ENCODE measurements around the gene C6orf163.
"Not testable (repeated sequence)": the region's sequence is repeated elsewhere in the genome, so short reads cannot be mapped to it uniquely, and the experiment has no call there.

Gene C6orf163

DNA sequence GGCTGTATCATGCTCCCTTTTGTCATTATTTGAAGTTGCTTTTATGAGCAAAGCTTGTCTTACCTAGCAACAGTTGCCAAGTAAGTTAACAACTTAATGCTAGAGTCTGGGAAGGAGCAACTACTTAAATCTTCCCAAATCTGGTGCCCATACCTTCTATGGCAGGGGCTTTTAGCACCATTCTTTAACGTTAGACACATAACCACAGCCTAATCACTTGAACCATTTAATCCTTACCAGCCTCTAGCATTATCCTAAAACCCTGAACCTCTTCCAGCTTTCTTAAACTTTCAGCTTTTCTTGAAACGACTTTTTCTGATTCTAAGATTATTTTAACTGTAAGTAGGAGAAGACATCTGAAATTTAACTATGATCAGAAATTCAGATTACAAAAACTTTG, at the start of gene C6orf163:
Gene C6orf163, plus strand, starts transcription at position 83 of the 400 bp plus-strand sequence. Its CDS starts 287 bp downstream, at position 370.
- DNase-seq (ENCODE audit: low read depth): no peak

DNA sequence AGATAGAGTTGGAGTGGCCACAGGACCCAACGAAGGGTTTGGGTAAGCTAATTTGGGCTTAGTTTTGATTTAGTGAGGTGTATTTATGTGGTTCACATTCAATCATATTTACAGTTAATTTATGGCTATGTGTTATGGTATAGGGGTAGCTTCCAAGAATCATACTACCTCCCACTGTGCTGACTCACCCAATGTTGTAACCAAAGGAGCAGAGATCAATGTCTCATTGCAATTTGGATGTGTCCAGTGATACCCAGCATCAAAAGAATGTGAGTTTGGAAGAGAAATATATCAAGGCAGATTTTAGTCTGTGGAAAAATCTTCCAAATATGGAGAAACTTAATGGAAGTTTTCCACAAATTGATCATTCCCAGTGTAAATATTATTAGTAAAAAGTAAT, 47.5 kb upstream of the C6orf163 start:
- DNase-seq (ENCODE audit: low read depth): no peak

- DNase-seq (ENCODE audit: low read depth): not testable (repeated sequence)
Observed at GRCh38 chr6:87301277-87301676, 43.3 kb upstream of the C6orf163 start.

- DNase-seq (ENCODE audit: low read depth): no peak
Observed at GRCh38 chr6:87308970-87309369, 35.6 kb upstream of the C6orf163 start.

DNA sequence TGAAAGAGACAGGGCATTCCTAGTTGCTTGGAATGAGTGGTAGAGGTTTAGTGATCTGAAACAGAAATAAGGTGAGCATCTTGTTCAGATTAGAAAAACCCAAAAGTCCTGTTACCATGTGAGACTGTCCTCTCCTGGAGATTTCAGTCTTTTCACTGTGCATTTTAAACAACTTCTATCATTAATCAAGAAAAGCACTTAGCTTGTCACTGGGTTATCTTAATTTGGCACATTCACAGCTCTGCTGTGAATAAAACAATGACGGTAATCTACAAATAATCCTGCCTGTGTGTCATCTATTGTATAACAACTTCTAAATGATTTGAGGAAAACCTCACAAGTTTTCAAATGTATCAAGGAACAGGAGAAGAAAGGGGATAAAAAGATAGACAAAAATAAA, 31.8 kb upstream of the C6orf163 start:
- DNase-seq (ENCODE audit: low read depth): no peak

GRCh38 chr6:87315071-87315470, 29.5 kb upstream of the C6orf163 start:
- no peak for DNase-seq (ENCODE audit: low read depth)

GRCh38 chr6:87319271-87319987, 25.2 kb upstream of the C6orf163 start:
- no peak for DNase-seq (ENCODE audit: low read depth)

DNA sequence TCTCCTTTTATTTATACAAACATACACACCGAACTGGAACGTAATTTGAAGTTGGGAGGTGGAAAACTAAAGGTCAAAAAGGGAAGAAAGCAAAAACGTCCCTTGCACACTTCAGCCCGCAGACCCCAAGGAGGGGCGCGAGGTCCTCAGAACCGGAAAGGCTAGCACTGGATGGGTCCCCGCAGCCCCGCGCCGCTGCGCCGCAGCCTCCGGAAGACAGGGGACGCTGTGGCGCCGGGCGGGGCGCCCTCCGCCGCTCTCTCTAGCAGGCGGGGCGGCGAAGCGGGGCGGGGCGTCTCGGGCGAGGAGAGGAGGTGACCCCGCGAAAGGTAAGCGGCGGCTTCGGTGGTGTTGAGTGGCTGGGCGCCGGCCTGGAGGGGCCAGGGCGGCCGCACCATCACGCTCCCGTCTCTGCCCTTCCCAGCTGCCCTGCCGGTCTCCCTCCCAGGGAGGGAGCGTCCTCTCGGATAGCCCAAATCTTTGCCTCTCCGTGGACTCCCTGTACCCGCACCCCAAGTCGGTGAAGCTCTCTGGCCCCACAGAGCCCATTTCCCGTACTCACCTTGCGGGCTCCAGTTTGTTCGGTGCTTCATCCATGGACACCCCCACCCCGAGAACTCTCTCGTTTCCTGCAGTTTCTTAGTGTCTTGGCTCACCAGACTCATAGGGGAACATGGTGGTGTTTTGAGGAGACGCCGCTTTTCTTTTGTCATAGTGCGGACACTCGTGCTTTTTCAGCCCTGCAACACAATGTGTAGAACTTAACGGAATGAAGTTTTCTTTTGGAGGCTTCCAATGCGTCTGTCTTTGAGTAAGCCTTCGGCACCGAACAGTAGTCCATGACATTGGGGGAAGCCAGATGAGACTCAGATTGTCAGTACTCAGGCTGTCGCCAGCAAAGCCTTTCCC, 22.1 kb upstream of the C6orf163 start, which contains the start of gene SMIM8:
Gene SMIM8, plus strand, starts transcription at position 285 of the 909 bp plus-strand sequence. CDS start 14,444 bp downstream, outside the sequence.
- DNase-seq (ENCODE audit: low read depth): peak; percentile 67

DNA sequence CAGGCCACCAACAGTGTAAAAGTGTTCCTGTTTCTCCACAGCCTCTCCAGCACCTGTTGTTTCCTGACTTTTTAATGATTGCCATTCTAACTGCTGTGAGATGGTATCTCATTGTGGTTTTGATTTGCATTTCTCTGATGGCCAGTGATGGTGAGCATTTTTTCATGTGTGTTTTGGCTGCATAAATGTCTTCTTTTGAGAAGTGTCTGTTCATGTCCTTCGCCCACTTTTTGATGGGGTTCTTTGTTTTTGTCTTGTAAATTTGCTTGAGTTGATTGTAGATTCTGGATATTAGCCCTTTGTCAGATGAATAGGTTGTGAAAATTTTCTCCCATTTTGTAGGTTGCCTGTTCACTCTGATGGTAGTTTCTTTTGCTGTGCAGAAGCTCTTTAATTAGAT, 20.7 kb upstream of the C6orf163 start:
- not testable (repeated sequence) for DNase-seq (ENCODE audit: low read depth)

- DNase-seq (ENCODE audit: low read depth): no peak
Observed at GRCh38 chr6:87330961-87331360, 13.7 kb upstream of the C6orf163 start.

DNA sequence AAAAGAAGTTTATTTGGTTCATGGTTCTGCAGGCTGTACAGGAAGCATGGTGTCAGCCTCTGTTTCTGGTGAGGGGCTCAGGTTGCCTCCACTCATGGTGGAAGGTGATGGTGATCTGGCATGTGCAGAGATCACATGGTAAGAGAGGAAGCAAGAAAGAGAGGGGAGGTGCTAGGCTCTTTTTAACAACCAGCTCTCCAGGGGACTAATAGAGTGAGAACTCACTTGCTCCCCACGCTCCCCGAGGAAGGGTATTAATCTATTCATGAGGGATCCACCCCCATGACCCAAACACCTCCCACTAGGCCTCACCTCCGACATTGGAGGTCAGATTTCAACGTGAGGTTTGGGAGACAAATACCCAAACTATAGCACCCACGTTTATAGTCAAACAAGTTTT, 11.6 kb upstream of the C6orf163 start:
- no peak for DNase-seq (ENCODE audit: low read depth)

GRCh38 chr6:87333591-87334181, 10.9 kb upstream of the C6orf163 start:
- DNase-seq (ENCODE audit: low read depth): no peak

- DNase-seq (ENCODE audit: low read depth): no peak
Observed at GRCh38 chr6:87334683-87335082, 9.9 kb upstream of the C6orf163 start.

DNA sequence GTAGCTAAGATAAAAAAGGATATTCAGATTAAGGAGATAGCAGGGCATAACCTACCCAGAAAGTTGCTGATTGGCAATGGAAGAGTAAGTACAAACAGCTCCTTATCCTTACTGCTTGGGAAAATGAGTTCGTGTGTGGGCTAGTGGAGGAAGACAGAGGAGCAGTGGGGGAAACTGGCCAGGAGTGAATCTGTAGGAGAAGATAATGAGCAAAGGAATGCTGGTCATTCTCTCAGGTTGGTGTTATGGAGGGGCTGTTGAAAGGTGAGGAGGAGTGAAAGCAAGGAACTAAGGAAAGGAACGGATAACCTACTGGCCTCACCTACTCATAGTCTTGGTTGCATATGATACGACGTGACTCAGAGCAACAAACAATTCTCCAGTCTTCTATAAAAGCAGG, 8.2 kb upstream of the C6orf163 start:
- no peak for DNase-seq (ENCODE audit: low read depth)

GRCh38 chr6:87340230-87340629, 4.4 kb upstream of the C6orf163 start:
- no peak for DNase-seq (ENCODE audit: low read depth)

DNA sequence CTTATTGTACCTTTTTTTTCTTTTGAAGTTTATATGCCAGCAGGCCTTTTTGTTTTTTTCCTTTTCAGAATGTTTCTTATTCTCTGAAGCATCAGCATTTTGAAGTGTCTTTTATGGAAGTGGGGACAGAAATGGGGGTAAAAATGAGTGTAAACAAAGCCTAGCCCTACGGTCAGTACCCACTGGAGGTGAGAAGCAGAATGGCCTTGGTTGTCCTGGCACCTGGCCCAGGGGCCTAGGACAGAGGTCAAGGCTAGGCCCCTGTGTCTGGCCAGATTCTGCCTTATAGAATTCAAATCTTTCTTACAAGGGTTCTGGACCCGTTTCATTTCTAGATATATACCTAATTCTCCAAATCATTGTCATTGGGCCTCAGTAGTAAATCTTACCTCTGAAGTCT, 3.5 kb upstream of the C6orf163 start:
- no peak for DNase-seq (ENCODE audit: low read depth)

DNA sequence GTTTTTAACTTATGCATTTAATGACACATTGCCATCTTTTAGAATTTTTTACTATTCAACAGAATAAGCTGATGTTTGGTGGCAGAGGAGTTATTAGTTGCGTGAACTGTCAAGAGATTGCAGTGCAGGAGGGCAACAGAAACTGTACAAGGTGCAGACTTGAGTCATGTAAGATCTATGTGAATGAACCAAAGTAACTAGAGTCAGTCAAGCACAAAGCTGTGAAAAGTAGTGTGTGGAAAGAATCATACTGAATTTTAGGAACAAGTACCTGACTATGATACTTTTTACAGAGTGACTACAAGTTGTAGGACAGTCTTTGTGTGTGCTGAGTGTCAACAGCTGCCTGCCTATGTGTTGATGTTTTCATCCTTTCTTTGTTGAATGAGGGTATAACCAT, 2.7 kb upstream of the C6orf163 start:
- no peak for DNase-seq (ENCODE audit: low read depth)

DNA sequence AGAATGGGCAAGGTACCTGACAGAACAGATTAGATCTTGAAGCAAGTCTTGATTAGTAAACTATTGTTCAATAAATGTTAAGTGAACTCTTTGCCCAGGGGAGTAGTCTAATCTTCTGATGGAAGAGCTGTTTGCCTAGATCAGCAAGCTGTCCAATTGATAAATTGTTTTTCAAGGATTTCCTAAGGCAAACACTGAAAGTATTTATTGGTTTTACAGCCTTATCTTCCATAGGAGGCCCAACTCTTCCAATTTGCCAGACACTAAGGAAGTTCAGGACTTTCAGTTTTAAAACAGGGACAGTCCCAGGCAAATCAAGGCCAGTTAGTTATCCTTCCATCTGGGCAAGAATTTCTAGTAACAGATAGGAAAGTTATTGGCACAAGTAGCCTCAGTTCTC, 1.8 kb upstream of the C6orf163 start:
- DNase-seq (ENCODE audit: low read depth): no peak

DNA sequence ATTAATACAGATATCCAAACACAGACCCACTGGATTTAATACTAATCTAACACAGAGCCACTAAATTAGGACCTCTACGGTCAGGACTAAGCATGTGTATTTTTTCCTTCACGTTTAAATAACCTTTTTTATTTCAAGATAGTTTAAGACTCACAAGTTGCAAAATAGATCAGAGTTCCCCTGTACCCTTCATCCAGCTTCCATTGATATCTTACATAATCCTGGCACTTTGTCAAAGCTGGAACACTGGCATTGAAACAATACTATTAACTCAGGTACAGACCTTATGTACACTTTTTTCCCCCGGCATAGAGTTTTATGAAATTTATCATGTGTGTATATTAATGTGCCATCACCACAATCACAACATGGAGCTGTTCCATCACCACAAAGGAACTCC, 2.1 kb downstream of the C6orf163 start:
- no peak for DNase-seq (ENCODE audit: low read depth)

DNA sequence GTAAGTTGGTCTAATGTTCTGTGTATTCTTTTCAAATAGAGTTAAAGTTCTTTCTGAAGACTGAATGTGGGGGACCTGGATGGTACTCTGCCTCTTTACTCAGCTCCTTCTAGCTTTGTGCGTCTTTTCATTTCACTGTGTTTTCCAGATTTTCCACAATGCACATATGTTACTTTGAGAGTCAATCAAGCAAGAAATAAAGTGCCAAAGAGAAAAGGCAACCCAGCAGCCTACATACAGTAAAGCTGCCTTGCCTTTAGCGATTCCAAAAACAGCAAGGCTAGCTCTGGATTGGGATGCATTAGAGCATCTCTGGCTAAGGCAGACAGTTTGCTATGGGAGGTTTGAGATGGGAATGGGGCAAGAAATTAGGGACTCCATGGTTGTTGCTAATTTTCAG, 5.3 kb downstream of the C6orf163 start:
- no peak for DNase-seq (ENCODE audit: low read depth)

- DNase-seq (ENCODE audit: low read depth): no peak
Observed at GRCh38 chr6:87350516-87350915, 5.9 kb downstream of the C6orf163 start.

DNA sequence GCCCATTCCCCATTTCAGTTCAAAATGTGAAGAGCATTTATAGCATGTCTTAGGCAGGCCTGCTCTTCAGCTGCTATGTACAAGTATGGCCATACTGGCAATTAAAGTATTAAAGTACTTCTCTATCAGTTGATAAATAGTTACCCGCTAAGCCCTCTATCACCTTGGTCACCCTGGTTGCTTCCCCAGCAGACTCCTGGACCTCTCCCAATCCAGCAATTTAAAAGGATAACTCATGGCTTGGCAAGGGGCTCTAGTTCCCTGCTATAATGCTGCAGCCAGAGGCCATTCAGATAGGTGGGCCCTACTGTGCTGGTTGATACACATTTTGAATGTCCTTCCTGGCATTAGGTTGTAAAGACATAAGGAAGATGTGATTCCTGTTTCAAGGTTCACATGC, 7.0 kb downstream of the C6orf163 start:
- no peak for DNase-seq (ENCODE audit: low read depth)

GRCh38 chr6:87356181-87356580, 11.6 kb downstream of the C6orf163 start:
- DNase-seq (ENCODE audit: low read depth): no peak

Data from T-helper 22 cell (primary cell).